GM12878 (cell line): ENCODE data around the gene HOOK1. TPM values are rescaled to one million over a fixed set of nuclear protein-coding genes. Genes with fewer than 3 reads are reported as not detected.

Source experiments
- polyA plus RNA-seq, 11 experiments: library from polyadenylated mRNA; depleted of rRNA in 4 of 11; unstranded in 6 of 11; stranded (reverse) in 5 of 11; fragments of >200 nt; fragmentation: Nextera tagmentation in 4 of 11; fragmentation: Illumina TruSeq in 1 of 11; extraction: Ambion mirVana in 4 of 11; extraction: Trizol in 1 of 11; gene quantifications; 1 replicate in 1 of 11; 2 replicates in 10 of 11; pipeline versions ENCODE4 v1.2.1 to v1.2.3, GENCODE V29; 2011 to 2016; ENCODE audit warnings: inconsistent platforms in 2 of 11, missing spikeins in 2 of 11, low read depth in 1 of 11
- total RNA-seq, 4 experiments: library from RNA; depleted of rRNA in 3 of 4; stranded (reverse); fragments of >200 nt in 3 of 4; fragmentation: Illumina TruSeq in 1 of 4; extraction: Trizol in 1 of 4; gene quantifications; 2 replicates each; pipeline versions ENCODE4 v1.2.1 to v1.2.3, GENCODE V29; 2013 to 2021

Gene HOOK1
- total and polyA plus RNA-seq, 10 of the 15 experiments (the other 5 are each of a cell fraction or from before 2014, with no cell fraction given), result 1.4 to 15.4 (median 3.7) TPM

Other genes with a start within 250 kb of the HOOK1 start
- 0.05 and 0.06 TPM in 2 replicates for gene CYP2J2, start 111.8 kb downstream of the HOOK1 start, total RNA-seq (2014; rRNA removed)
- gene CYP2J2, start 111.8 kb downstream of the HOOK1 start, total RNA-seq (2014; rRNA removed; fragmentation: Illumina TruSeq; extraction: Trizol), result 0.09 TPM in 2 replicates
- 0.08 and 0.15 TPM in 2 replicates for gene CYP2J2, start 111.8 kb downstream of the HOOK1 start, total RNA-seq (2021)
- 0.33 and 0.34 TPM in 2 replicates for gene CYP2J2, start 111.8 kb downstream of the HOOK1 start, polyA plus RNA-seq (2011; rRNA removed)
- gene CYP2J2, start 111.8 kb downstream of the HOOK1 start, polyA plus RNA-seq (2014; fragmentation: Illumina TruSeq; extraction: Trizol), result 0.10 and 0.17 TPM in 2 replicates
- not detected for gene CYP2J2, start 111.8 kb downstream of the HOOK1 start, polyA plus RNA-seq (2014; fragmentation: Nextera tagmentation; extraction: Ambion mirVana)
- gene CYP2J2, start 111.8 kb downstream of the HOOK1 start, polyA plus RNA-seq (2014; rRNA removed), result 0.09 TPM in 1 of 2 replicates, not detected in the other
- under 1 TPM in 1 of 2 experiments, not detected in 1; 0.12 TPM for gene CYP2J2, start 111.8 kb downstream of the HOOK1 start, polyA plus RNA-seq (2016; fragmentation: Nextera tagmentation; extraction: Ambion mirVana)